ENCODE results near the gene BNC1.

DNA sequence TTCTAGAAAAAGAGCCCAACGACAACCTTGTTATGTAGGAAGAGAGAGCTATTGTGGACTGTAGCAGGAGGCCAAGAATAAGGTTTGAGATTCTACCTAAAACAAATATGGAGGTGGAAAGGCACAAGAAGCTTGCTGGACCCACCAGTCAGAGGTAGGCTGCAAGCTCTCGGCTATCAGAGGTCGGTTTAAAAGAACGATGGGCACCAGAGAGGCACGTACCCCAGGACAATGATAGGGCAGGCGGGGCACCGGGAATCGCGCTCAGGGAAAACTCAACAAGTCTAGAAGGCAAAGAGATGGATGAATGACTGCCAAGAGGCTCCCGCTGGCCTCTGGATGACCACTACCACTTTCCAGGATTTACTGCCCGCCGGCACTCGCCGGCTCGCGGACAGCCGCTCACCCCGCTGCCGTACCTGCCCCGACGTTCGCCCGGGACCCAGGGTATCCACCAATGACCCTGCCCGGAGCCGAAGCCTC is 77.9 kb downstream of the BNC1 start:
- TF ChIP-seq, protein P1, sequence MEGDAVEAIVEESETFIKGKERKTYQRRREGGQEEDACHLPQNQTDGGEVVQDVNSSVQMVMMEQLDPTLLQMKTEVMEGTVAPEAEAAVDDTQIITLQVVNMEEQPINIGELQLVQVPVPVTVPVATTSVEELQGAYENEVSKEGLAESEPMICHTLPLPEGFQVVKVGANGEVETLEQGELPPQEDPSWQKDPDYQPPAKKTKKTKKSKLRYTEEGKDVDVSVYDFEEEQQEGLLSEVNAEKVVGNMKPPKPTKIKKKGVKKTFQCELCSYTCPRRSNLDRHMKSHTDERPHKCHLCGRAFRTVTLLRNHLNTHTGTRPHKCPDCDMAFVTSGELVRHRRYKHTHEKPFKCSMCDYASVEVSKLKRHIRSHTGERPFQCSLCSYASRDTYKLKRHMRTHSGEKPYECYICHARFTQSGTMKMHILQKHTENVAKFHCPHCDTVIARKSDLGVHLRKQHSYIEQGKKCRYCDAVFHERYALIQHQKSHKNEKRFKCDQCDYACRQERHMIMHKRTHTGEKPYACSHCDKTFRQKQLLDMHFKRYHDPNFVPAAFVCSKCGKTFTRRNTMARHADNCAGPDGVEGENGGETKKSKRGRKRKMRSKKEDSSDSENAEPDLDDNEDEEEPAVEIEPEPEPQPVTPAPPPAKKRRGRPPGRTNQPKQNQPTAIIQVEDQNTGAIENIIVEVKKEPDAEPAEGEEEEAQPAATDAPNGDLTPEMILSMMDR (conservative IDR thresholded peaks at IDR 0.05 in 1 of 2, IDR thresholded peaks at IDR 0.05 in 1 of 2; ENCODE audit: low read depth in 1 of 2, low read length in 2 of 2) = no peak
- no peak for TF ChIP-seq EZH2 (IDR thresholded peaks at IDR 0.05; ENCODE audit: low read length, missing control alignments)
